ENCODE results near the gene GUCD1. TPM values are rescaled to one million over a fixed set of nuclear protein-coding genes. Genes with fewer than 3 reads are reported as not detected.

Gene GUCD1
- total RNA-seq, 1 experiment from 2014 or later = 87.4 TPM

DNA sequence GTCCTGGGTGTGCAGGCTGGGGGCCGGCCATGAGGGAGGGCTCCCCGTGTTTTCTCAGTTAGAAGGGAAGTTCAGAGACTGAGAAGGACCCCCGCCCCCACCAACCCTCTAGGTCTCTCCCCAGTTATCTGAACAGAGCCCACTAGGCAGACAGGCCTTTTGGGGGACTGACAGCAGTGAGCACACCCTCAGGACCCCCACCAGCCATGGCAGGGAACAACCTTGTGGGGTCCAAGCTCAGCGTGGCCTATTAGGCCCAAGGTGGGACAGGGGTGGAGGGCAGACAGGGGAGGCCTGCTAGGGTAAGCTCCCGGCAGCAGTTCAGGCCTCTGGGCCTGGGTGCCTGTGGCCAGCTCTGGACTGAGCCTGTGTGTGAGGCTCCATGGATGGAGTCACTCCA, 32.3 kb upstream of the GUCD1 start:
- Histone ChIP-seq H4K91ac (ENCODE audit: insufficient read length, low read depth, low read length) (no peak overlapping the region), H3K23ac (ENCODE audit: insufficient read length, low read depth, low read length) (no peak overlapping the region), H2AFZ (ENCODE audit: low read length) (no peak overlapping the region), H3K23me2 (ENCODE audit: insufficient read length, low read depth, low read length, poor library complexity, severe bottlenecking) (no peaks in the 10 kb centered on the region), H3K79me1 (ENCODE audit: insufficient read depth, low read depth, low read length, poor library complexity, severe bottlenecking) (no peaks in the 10 kb centered on the region), H3K4me1 (ENCODE audit: insufficient read depth, low read length) (no peaks in the 10 kb centered on the region), H4K8ac (replicated peaks; ENCODE audit: insufficient read length, low read depth, low read length) (no peak overlapping the region), H3K79me2 (ENCODE audit: insufficient read depth, low read length) (no peaks in the 10 kb centered on the region), H3K4me2 (ENCODE audit: insufficient read depth, insufficient read length, low read length) (no peak overlapping the region), H2BK120ac (ENCODE audit: low read depth, low read length, poor library complexity, severe bottlenecking) (no peak overlapping the region), H3K27ac (ENCODE audit: insufficient read length, low read depth, low read length) (no peak overlapping the region), H3K56ac (ENCODE audit: insufficient read length, low read depth, low read length) (no peak overlapping the region), H3T11ph (ENCODE audit: low read length) (no peak overlapping the region), H3K18ac (ENCODE audit: insufficient read length, low read depth, low read length) (no peak overlapping the region), H2BK20ac (ENCODE audit: low read depth, low read length, poor library complexity, severe bottlenecking) (no peak overlapping the region), H3K9ac (ENCODE audit: extremely low read depth, insufficient read length, low read length) (no peak overlapping the region), H4K20me1 (ENCODE audit: control insufficient read depth, insufficient read depth, insufficient read length) (no peaks in the 10 kb centered on the region), H2AK5ac (ENCODE audit: insufficient read length, low read length) (no peak overlapping the region), H3K14ac (ENCODE audit: insufficient read depth, low read length) (no peak overlapping the region), H2BK12ac (ENCODE audit: insufficient read length, low read depth, low read length) (no peak overlapping the region), H2BK15ac (ENCODE audit: low read depth, low read length) (no peak overlapping the region), H3K9me3 (ENCODE audit: control insufficient read depth, low read depth, low read length) (no peaks in the 10 kb centered on the region), H4K5ac (ENCODE audit: insufficient read length, low read depth, low read length) (no peak overlapping the region), H3K4ac (ENCODE audit: low read depth, low read length) (no peak overlapping the region), H3K27me3 (ENCODE audit: insufficient read depth, low read length) (no peaks in the 10 kb centered on the region), H2BK5ac (ENCODE audit: insufficient read length, low read length) (no peak overlapping the region)
- H3K36me3 Mint-ChIP-seq (ENCODE audit: insufficient read depth in 1 of 3, low read depth in 3 of 3) = peaks cover 0 to 8% (median 7%) of the 10 kb centered on the region in 3 experiments; a peak in 3 of 7 replicates
- no peaks in the 10 kb centered on the region; the same call in 1 of the 2 replicates for H3K27me3 Mint-ChIP-seq (ENCODE audit: low read depth)
- WGBS (ENCODE audit: extremely low coverage, insufficient read length, low lambda C conversion rate) = no CpG with 5 or more reads among the region's 5 CpGs
- TF ChIP-seq, protein P1, sequence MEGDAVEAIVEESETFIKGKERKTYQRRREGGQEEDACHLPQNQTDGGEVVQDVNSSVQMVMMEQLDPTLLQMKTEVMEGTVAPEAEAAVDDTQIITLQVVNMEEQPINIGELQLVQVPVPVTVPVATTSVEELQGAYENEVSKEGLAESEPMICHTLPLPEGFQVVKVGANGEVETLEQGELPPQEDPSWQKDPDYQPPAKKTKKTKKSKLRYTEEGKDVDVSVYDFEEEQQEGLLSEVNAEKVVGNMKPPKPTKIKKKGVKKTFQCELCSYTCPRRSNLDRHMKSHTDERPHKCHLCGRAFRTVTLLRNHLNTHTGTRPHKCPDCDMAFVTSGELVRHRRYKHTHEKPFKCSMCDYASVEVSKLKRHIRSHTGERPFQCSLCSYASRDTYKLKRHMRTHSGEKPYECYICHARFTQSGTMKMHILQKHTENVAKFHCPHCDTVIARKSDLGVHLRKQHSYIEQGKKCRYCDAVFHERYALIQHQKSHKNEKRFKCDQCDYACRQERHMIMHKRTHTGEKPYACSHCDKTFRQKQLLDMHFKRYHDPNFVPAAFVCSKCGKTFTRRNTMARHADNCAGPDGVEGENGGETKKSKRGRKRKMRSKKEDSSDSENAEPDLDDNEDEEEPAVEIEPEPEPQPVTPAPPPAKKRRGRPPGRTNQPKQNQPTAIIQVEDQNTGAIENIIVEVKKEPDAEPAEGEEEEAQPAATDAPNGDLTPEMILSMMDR (conservative IDR thresholded peaks at IDR 0.05) = no peak
- no peak for DNase-seq
- H3K27ac Mint-ChIP-seq = no peak overlapping the region; a peak in 1 of 7 replicates
- H3K4me3 Mint-ChIP-seq = no peak overlapping the region
- no peaks in the 10 kb centered on the region for H3K9me3 Mint-ChIP-seq
- peaks cover 3 to 6% of the 10 kb centered on the region in 2 experiments for H3K4me1 Mint-ChIP-seq
